HG03175 (cell line): ENCODE results near the gene GGT5.
"Not testable (repeated sequence)": the region's sequence is repeated elsewhere in the genome, so short reads cannot be mapped to it uniquely, and the experiment has no call there.

Experiments used
- ATAC-seq: cut with Tn5 transposase; IDR thresholded peaks from one replicate; pipeline ENCODE4 v1.9.1; 2021; ENCODE audit warnings: mild to moderate bottlenecking, moderate library complexity; ENCODE audit not compliant: unreplicated experiment

Gene GGT5, protein sequence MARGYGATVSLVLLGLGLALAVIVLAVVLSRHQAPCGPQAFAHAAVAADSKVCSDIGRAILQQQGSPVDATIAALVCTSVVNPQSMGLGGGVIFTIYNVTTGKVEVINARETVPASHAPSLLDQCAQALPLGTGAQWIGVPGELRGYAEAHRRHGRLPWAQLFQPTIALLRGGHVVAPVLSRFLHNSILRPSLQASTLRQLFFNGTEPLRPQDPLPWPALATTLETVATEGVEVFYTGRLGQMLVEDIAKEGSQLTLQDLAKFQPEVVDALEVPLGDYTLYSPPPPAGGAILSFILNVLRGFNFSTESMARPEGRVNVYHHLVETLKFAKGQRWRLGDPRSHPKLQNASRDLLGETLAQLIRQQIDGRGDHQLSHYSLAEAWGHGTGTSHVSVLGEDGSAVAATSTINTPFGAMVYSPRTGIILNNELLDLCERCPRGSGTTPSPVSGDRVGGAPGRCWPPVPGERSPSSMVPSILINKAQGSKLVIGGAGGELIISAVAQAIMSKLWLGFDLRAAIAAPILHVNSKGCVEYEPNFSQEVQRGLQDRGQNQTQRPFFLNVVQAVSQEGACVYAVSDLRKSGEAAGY

DNA sequence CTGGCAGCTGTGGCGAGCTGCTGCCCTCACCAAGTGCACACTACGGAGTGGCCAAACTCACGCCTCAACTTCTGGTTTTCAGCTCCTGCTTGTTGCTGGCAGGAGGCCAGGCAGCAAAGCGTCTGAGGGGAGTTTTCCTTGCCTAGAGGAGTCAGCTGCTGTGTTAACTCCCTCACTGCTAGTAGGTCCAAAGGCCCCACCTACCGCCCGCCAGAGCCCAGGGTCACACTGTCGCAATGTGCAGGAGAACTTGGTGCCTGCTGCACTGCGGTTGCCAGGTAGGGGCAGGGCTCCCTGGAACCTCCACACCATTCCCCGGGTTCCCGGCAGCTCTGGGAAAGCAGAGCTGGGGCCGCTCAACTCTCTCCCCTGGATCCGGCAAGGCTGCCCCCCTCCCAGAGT is at the start of gene GGT5:
Gene GGT5 (minus strand): TSS at position 53 of the 402 bp plus-strand sequence. CDS start 357 bp downstream, outside the sequence.
- not testable (repeated sequence) for ATAC-seq

DNA sequence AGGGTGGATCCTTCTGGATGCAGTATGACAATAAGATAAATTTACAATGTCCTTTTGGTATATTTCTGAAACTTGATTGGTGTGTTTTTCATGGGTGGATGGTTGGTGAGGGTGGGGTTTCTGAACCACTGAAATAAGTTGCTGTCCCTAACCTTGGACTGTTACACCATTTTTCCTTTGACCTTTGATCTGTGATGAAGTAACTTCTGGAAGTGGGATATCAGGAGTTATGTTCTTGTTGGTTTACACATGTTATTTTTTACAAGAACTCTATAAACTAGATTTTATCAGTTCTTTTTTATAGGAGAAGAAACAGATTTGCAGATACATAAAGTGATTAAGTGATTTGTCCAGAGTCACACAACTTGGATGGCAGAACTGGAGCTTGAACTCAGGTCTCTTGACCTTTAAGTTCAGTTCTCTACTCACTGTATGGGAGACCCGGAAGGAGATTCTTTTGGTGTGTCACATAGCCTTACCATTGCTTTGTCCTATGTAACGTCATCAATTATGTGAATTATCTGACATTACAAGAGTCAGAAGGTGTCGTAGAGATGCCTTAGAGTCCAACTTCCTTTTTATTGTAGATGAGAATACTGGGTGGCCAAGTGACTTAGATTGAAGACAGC is 47.4 kb upstream of the GGT5 start:
- not testable (repeated sequence) for ATAC-seq

DNA sequence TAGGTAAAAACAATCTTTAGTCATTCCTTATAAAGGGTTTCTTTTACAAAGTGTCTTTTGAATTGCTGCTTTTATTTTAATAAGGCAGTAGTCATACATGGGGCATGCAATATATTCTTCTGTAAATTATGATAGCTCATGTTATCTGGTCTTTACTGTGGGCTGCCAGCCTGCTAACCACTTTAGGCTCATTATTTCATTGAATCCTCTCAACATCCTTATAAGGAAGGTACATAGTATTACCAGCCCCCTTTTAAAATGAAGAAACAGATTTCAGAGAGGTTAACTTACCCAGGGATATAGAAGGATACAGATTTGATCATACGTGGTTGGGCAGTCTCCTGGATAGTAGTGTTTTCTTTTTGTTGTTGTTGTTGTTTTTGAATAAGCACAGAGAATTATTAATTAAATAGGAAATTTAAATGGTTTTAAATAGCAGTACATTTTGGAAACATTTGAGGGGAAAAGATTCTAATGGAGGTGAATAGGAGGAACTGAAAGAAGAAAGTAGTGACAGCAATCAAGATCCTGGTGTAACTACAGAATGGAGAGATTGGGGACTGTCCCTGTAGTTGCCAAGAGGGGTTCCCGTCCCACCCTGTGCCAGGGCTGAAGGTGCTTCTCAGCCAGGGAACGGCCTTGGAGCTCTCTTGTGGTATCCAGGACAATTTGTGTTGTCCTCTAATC is 46.8 kb upstream of the GGT5 start:
- ATAC-seq, result no peak

GRCh38 chr22:24290459-24290858 is 45.6 kb upstream of the GGT5 start:
- no peak for ATAC-seq

- no peak for ATAC-seq
Observed at GRCh38 chr22:24289741-24290163, 44.9 kb upstream of the GGT5 start.

GRCh38 chr22:24289114-24289513 is 44.2 kb upstream of the GGT5 start:
- ATAC-seq, result no peak

GRCh38 chr22:24287801-24288200 is 42.9 kb upstream of the GGT5 start:
- ATAC-seq, result not testable (repeated sequence)

DNA sequence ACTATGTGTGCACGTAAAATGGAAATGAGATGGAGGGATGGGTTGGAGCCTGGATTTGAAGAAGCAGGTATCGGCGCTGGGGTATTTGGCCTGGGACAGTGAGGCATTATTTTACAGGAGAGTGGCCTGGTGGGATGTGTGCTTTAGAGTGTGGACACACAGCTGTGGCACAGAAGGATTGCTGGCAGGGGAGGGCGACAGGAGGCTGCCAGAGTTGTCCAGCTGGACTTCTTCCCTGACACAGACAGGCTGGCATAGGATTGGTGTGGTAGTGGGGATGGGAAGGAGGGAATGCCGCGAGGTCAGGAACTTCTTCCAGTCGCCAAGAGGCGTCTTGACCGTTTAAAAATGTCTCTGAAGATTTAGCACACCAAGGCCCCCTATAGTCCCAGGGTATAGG is 42.3 kb upstream of the GGT5 start:
- ATAC-seq, result not testable (repeated sequence)

DNA sequence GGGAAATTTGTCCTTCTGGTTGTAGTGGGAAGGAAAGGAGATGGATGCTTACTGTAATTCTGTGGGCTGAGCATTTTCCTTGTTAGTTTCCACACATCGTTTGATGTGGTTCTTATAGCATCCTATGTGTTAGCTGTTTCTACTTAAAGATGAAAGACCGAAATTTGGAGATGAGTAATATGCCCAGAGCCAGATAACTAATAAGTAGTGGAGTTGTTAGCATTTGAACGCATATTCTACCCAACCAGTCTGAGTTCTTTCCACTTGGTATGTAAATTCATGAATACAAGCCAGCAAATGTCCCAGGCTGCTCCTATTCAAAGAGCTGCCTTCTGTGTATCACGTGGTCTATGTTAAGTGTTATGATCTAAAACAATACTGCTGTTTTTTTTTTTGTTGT is 40.4 kb upstream of the GGT5 start:
- no peak for ATAC-seq

DNA sequence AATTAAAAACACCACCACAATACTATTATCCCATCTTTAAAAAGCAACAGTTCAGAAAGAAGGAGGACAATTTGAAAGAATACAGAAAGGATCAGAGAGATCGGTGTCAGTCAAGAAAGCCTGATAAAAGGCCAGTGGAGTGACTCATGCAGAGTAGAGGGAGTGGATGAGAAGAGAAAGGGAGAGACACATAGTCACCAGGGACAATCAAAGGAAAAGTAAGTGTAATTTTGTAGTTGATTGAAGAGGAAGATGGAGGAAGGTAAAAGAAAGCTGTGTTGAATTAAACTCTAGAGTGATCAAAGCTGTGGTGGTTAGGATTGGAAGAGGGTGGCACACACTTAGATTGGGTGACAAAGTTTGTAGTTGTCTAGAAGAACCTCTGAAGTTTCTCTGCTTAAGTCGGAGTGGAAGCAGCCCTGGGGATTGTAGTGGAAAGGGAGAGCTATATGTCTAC is 39.9 kb upstream of the GGT5 start:
- no peak for ATAC-seq

DNA sequence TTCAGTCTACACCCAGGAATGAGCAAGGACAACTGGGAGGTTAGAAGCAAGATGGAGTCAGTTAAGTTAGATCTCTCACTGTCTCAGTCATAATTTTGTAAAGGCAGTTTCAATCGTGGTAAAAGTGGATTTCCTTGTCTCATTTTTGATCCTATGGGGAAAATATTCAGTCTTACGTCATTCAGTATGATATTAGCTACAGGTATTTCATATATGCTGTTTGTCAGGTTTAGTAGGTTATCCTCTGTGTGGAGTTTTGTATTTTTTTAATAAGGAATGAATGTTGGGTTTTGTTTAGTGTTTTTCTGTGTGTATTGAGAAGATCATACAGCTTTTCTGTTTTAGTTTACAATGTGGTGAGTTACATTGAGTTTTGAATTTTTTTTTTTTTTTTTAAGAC is 37.5 kb upstream of the GGT5 start:
- no peak for ATAC-seq

DNA sequence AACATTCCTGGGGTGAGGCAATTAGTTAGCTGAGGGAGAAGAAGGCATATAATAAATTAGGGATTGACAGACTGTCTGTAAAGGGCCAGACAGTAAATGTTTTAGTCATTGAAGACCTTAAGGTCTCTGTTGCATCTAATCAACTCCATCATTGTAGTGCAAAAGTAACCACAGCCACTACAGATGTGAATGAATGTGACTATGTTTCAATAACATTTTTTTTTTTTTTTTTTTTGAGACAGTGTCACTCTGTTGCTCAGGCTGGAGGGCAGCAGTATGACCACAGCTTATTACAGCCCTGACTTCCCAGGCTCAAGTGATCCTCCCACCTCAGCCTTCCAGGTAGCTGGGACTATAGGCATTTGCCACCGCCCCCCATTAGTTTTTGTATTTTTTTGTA is 35.5 kb upstream of the GGT5 start:
- not testable (repeated sequence) for ATAC-seq

DNA sequence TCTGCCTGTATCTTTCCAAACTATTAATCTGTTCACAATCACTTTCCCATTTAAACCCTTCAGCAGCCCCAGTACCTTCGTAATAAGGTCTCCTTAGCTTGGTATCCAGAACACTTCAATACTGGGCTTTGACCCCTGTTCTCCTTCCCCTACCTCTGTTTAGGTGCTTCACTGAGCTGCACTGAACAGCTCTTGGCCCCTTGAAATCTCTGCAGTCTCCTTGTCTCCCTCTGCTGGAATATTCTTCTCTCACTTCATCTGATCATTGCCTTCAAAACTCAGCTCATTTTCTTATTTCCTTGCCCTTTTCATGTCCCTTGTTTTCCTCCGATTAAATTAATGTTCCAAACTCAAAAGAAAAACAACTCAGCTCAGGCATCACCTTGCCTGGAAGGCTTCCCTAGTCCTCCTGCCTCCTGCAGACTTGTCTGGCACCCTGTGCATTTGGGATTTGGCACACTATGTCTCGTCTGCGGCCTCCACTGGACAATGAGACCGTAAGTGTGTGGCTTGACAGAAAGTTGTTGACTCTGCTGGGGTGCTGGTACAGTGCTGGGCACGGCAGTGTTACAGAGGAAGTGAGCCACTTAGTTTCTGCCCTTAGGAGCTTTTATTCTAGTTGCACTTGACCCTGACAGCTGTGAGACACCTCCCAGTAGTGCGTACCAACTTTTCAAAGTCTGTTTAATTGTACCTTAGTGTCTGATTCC is 30.0 kb upstream of the GGT5 start:
- not testable (repeated sequence) for ATAC-seq

- ATAC-seq, result not testable (repeated sequence)
Observed at GRCh38 chr22:24273906-24274305, 29.0 kb upstream of the GGT5 start.

GRCh38 chr22:24273031-24273430 is 28.1 kb upstream of the GGT5 start:
- not testable (repeated sequence) for ATAC-seq

DNA sequence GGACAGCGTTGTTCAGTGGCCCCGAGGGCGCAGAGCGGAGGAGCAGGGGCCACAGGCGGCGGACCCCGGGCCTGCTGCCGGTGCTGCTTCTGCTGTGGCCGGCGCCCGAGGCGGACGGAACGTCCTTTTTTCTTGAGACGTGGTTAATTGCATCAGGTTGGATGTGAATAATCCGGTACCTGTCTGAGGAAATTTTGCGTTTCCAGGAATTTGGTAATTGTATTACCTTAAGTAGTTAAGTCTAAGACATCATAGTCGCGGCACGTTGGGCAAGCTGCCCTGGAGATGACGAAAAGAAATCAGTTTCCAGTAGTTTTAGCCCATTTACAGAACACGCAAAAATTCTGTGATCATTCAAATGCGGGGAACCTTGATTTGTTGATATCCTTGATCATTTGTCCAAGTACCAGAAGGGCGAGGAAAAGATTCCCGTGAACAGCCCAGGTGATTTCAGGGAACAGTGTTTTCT is 26.5 kb upstream of the GGT5 start:
- no peak for ATAC-seq

DNA sequence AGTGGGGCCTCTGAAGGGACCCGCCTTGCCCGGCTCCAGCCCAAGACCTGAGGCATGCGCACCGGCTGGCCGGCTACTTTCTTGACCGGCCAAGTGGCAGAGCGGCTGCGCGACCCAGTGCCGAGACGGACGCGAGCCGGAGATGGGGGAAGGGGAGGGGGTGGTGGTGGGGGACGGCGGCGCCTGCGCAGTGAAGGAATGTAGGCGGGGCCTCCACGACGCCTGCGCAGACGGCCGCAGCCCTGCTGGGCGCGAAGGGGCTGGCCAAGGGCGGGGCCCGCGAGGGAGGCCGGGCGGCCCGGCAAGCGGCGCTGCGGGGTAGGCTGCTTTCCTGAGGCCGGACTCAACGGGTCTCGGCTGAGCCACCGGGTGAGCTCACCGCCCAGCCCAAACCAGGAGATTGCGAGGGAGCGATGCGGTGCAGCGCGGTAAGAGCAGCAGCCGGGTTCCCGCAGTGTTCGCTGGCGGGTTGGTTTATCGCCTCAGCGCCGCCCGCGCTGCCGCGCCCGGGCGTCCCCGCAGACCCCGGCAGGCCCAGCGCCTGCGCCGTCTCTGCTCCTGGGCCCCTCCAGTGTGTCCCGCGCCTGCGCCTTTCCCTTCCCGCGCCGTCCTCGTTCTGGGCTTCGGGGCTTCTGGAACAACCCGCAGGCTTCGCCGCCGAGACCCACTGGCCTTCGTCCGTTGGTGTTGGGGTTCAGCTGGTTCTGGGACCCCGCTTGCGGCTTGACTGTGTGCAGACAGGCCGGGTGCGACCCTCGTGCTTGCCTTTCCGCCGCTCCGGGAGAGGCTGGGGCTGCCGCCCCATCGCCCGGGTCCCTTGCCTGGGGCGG is 25.9 kb upstream of the GGT5 start, which contains the start of gene SPECC1L:
Gene SPECC1L (plus strand): TSS at position 276 of the 830 bp plus-strand sequence. CDS start 31,401 bp downstream, outside the sequence.
- ATAC-seq, result peak; percentile 81

DNA sequence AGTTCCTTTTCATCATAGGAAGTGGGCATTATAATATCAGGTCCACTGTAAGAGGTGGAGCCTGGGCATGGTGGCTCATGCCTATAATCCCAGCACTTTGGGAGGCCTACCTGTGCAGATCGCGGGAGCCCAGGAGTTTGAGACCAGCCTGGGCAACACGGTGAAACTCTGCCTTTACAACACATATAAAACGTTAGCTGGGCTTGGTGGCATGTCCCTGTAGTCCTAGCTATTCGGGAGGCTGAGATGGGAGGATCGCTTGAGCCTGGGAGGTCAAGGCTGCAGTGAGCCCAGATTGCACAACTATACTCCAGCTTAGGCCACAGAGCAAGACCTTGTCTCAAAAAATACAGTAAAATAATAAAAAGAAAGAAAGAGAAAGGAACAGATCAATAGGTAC is 21.6 kb upstream of the GGT5 start:
- ATAC-seq, result not testable (repeated sequence)

- ATAC-seq, result no peak
Observed at GRCh38 chr22:24265734-24266133, 20.9 kb upstream of the GGT5 start.
